ENCODE measurements around the gene PAQR4.
A peak's percentile ranks its signal among the peaks of the same experiment; 100 is the strongest.
"Not testable (repeated sequence)": the region's sequence is repeated elsewhere in the genome, so short reads cannot be mapped to it uniquely, and the experiment has no call there.

The PAQR4 gene

DNA sequence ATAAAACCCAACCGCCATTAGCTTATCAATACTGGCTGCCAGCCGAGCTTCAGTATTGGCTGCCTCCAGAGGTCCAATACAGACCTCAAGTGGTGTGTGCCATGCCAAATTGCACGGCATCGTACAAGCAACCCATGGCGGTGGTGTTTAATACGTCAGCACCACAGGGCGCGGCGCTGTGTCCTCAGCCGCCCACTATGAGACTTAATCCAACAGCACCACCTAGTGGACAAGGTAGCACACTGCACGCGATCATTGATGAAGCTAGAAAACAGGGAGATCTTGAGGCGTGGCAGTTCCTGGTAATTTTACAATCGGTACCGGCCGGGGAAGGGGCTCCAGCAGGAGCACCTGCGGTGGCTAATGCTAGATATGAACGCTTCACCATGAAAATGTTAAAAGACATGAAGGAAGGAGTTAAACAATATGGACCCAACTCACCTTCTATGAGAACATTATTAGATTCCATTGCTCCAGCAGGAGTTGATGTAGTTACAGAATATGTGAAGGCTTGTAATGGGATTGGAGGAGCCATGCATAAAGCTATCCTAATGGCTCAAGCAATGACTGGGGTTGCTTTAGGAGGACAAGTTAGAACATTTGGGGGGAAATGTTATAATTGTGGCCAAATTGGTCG, 42.0 kb upstream of the PAQR4 start:
- peak; percentile 89 for TF ChIP-seq CTCF (IDR thresholded peaks at IDR 0.05; ENCODE audit: low read depth, low read length)
- peak; percentile 61 for DNase-seq (ENCODE audit: extremely low read depth, low read depth)

GRCh38 chr16:2928151-2928550, 41.0 kb upstream of the PAQR4 start:
- not testable (repeated sequence) for DNase-seq (ENCODE audit: extremely low read depth, low read depth)

GRCh38 chr16:2928796-2929195, 40.4 kb upstream of the PAQR4 start:
- DNase-seq (ENCODE audit: extremely low read depth, low read depth): no peak
- TF ChIP-seq CTCF (IDR thresholded peaks at IDR 0.05; ENCODE audit: low read depth, low read length): no peak

GRCh38 chr16:2929693-2930092, 39.5 kb upstream of the PAQR4 start:
- TF ChIP-seq CTCF (IDR thresholded peaks at IDR 0.05; ENCODE audit: low read depth, low read length): no peak
- no peak for DNase-seq (ENCODE audit: extremely low read depth, low read depth)

DNA sequence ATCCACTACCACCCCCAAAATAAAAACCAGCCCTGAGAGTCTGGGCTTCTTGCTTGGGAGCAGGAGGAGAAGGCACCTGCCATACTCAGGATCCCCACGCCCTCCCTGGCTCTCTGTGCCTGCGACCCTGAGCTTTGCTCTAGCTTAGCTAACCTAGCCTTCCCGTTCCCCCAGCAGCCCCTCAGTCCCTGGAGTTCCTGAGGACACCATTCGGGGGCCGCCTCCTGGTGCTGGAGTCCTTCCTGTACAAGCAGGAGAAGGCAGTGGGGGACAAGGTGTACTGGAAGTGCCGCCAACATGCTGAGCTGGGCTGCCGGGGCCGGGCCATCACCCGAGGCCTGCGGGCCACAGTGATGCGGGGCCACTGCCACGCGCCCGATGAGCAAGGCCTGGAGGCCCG, 38.9 kb upstream of the PAQR4 start:
- no peak for DNase-seq (ENCODE audit: extremely low read depth, low read depth)
- no peak for TF ChIP-seq CTCF (IDR thresholded peaks at IDR 0.05; ENCODE audit: low read depth, low read length)

DNA sequence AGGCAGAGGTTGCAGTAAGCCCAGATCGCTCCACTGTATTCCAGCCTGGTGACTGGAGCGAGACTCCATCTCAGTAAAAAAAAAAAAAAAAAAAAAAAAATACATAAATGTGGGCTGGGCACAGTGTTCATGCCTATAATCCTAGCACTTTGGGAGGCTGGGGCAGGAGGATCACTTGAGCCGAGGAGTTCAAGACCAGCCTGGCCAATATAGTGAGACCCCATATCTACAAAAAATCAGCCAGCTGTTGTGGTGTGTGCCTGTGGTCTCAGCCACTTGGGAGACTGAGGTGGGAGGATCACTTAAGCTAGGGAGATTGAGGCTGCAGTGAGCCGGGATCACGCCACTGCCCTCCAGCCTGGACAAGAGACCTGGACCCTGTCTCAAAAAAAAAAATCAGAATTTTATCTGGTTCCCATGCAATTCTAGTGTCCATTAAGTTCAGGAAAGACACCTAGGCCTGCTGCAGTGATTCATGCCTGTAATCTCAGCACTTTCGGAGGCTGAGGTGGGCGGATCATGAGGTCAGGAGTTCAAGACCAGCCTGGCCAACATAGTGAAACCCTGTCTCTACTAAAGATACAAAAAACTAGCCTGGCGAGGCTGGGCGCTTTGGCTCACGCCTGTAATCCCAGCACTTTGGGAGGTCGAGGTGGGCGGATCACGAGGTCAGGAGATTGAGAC, 37.8 kb upstream of the PAQR4 start:
- not testable (repeated sequence) for DNase-seq (ENCODE audit: extremely low read depth, low read depth)

- no peak for DNase-seq (ENCODE audit: extremely low read depth, low read depth)
- TF ChIP-seq CTCF (IDR thresholded peaks at IDR 0.05; ENCODE audit: low read depth, low read length): no peak
Measured at GRCh38 chr16:2933136-2933535, 36.0 kb upstream of the PAQR4 start.

DNA sequence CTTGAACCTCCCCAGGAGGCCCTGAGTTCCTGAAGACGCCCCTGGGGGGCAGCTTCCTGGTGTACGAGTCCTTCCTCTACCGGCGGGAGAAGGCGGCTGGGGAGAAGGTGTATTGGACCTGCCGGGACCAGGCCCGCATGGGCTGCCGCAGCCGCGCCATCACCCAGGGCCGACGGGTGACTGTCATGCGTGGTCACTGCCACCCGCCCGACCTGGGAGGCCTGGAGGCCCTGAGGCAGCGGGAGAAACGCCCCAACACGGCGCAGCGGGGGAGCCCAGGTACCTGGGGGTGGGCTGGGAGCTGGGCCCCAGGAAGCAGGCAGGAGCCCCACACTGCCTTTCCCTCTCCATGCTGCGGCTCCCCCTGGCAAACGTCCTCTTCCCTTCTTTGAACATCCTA, 35.4 kb upstream of the PAQR4 start:
- DNase-seq (ENCODE audit: extremely low read depth, low read depth): no peak
- TF ChIP-seq CTCF (IDR thresholded peaks at IDR 0.05; ENCODE audit: low read depth, low read length): no peak

All from AG09319 (cell line).